Heart right ventricle (tissue), 16 donors: ENCODE data around the gene CDC7. TPM values are rescaled to one million over a fixed set of nuclear protein-coding genes. Genes with fewer than 3 reads are reported as not detected.

Experiments used
- ATAC-seq, 8 donors: fragments of 200-7000 bp; cut with Tn5 transposase; one replicate each; pipeline ENCODE4 v1.9.1; 2020; ENCODE audit warnings: mild to moderate bottlenecking in 8 of 8, moderate library complexity in 8 of 8, moderate number of reproducible peaks in 1 of 8
- DNase-seq, 2 donors: peaks; one replicate each; pipeline ENCODE4 v3.0.0-alpha.2; 2020
- H3K27ac ChIP-seq, 10 donors: fragments of 200-600 bp; sonication (generic) in 2 of 10; one replicate each; pipeline versions ENCODE4 v1.5.0 to v1.8.0; 2020 to 2022; ENCODE audit warnings: mild to moderate bottlenecking in 3 of 10
- H3K27me3 ChIP-seq, 7 donors: fragments of 200-600 bp; one replicate each; pipeline ENCODE4 v1.8.0; 2021 to 2022; ENCODE audit warnings: mild to moderate bottlenecking in 2 of 7
- H3K36me3 ChIP-seq, 9 donors: fragments of 200-600 bp; sonication (generic) in 1 of 9; one replicate each; pipeline versions ENCODE4 v1.5.0 to v1.8.0; 2020 to 2022; ENCODE audit warnings: mild to moderate bottlenecking in 2 of 9
- H3K4me1 ChIP-seq, 9 donors: fragments of 200-600 bp; sonication (generic) in 1 of 9; one replicate each; pipeline versions ENCODE4 v1.5.0 to v1.8.0; 2020 to 2022; ENCODE audit warnings: mild to moderate bottlenecking in 4 of 9
- H3K4me3 ChIP-seq, 10 donors: fragments of 200-600 bp; sonication (generic) in 2 of 10; one replicate each; pipeline versions ENCODE4 v1.5.0 to v1.8.0; 2020 to 2022; ENCODE audit warnings: mild to moderate bottlenecking in 7 of 10, moderate library complexity in 2 of 10
- H3K9me3 ChIP-seq, 11 donors: fragments of 200-600 bp in 10 of 11; sonication (generic) in 2 of 11; one replicate each; pipeline versions ENCODE4 v1.5.0 to v1.8.0; 2013 to 2022; ENCODE audit warnings: mild to moderate bottlenecking in 2 of 11, control low read depth in 1 of 11, moderate library complexity in 1 of 11
- WGBS, 2 donors: extraction: QIAGEN DNeasy Blood & Tissue Kit; methylation state at CpG; one replicate each; pipeline ENCODE4 v1.1.7; 2013; ENCODE audit warnings: inconsistent platforms in 1 of 2; 5-methylcytosine and 5-hydroxymethylcytosine counted together
- intact Hi-C, 10 donors: fragments of 100-400 bp; cut with DNase I; formaldehyde crosslinking; loops; one replicate each; pipeline versions ENCODE4 v1.11.1 to v1.14.2; 2022
- polyA plus RNA-seq, 2 donors: library from polyadenylated mRNA; stranded (reverse); fragments of 200-250 nt; gene quantifications; one replicate each; pipeline ENCODE4 v1.2.3, GENCODE V29; 2013
- total RNA-seq, 10 donors: library from RNA; stranded (reverse); fragmentation: NEBNext Ultra II Directional in 3 of 10; extraction: Animal tissue kit (Norgen Biotek cat#: 25700) in 3 of 10; gene quantifications; one replicate each; pipeline versions ENCODE4 v1.2.1 to v1.2.4, GENCODE V29; 2021 to 2023
- TF ChIP-seq, protein P1 (sequence below), 9 donors: fragments of 200-600 bp; sonication (generic) in 2 of 9; IDR thresholded peaks; one replicate each; pipeline versions ENCODE4 v1.5.0 to v1.8.0; 2021 to 2022; ENCODE audit warnings: antibody characterized with exemption in 9 of 9, mild to moderate bottlenecking in 5 of 9, moderate library complexity in 1 of 9
- donor health status: Arrhythmogenic right ventricular cardiomyopathy.
- donor health status: ischemic (EF 13 %, LVEDD 7.1; RV severe dilation, severe dysfunction).
- donor health status: healthy with polysubstance abuse.
- donor health status: DM: no; HTN: yes; CAD: no.
- donor health status: DM: no; HTN: no; CAD: no.
- donor health status: ischemic (EF 25% LVEDD 6.9; RV normal size, moderate dysfunction).
- donor health status: ischemic (EF 25% LVEDD 5.7; RV mildly dilated, moderate dysfunction).
- donor health status: healthy.
- donor health status: DM: yes; HTN: yes; CAD: no.
- donor health status: Ischemic cardiomyopathy.
- donor health status: ischemic (EF 35%, LVEDD 5.7; RV mildly dilated, moderate dysfunction).
- donor health status: nonischemic (EF 11% LVEDD 7.7; RV severe dilation, severe dysfunction).
- donor health status: DM: yes; HTN: yes; CAD: no.
- donor health status: PGD.
- donor health status: ischemic (EF 29% LVEDD 5.4; RV normal size, mild dysfunction).
- donor health status: nonischemic (EF 23%, LVEDD 6.1; RV moderate dilation, normal function).

CDC7 gene
- total and polyA plus RNA-seq, 12 donors: 0.26 to 4.0 (median 0.79) TPM

GRCh38 chr1:91498498-91499245, 2.0 kb upstream of the CDC7 start:
- H3K27ac ChIP-seq: no peak overlapping the region
- H3K4me3 ChIP-seq: no peak overlapping the region
- H3K27me3 ChIP-seq: no peaks in the 10 kb centered on the region
- WGBS, 2 donors: 89 to 94% methylated on average over 6 of the region's 6 CpGs
- TF ChIP-seq, protein P1, sequence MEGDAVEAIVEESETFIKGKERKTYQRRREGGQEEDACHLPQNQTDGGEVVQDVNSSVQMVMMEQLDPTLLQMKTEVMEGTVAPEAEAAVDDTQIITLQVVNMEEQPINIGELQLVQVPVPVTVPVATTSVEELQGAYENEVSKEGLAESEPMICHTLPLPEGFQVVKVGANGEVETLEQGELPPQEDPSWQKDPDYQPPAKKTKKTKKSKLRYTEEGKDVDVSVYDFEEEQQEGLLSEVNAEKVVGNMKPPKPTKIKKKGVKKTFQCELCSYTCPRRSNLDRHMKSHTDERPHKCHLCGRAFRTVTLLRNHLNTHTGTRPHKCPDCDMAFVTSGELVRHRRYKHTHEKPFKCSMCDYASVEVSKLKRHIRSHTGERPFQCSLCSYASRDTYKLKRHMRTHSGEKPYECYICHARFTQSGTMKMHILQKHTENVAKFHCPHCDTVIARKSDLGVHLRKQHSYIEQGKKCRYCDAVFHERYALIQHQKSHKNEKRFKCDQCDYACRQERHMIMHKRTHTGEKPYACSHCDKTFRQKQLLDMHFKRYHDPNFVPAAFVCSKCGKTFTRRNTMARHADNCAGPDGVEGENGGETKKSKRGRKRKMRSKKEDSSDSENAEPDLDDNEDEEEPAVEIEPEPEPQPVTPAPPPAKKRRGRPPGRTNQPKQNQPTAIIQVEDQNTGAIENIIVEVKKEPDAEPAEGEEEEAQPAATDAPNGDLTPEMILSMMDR (IDR thresholded peaks at IDR 0.05): no peak
- H3K4me1 ChIP-seq: peaks cover 0 to 34% (median 15%) of the 10 kb centered on the region in 9 donors
- no peak for DNase-seq
- no peak for ATAC-seq
- H3K36me3 ChIP-seq: no peaks in the 10 kb centered on the region
- H3K9me3 ChIP-seq: no peaks in the 10 kb centered on the region
- intact Hi-C loops: no loop called here

- no peaks in the 10 kb centered on the region for H3K9me3 ChIP-seq
- H3K27ac ChIP-seq: no peak overlapping the region
- intact Hi-C loops: no loop called here
- DNase-seq (no peak), ATAC-seq (no peak)
- 97 to 98% methylated on average over 2 of the region's 2 CpGs for WGBS, 2 donors
- H3K36me3 ChIP-seq: no peaks in the 10 kb centered on the region
- no peak overlapping the region for H3K4me3 ChIP-seq
- no peaks in the 10 kb centered on the region for H3K27me3 ChIP-seq
- TF ChIP-seq, protein P1 (IDR thresholded peaks at IDR 0.05): no peak
- peaks cover 0 to 34% (median 15%) of the 10 kb centered on the region in 9 donors for H3K4me1 ChIP-seq
Measured at GRCh38 chr1:91499346-91499745, 1.3 kb upstream of the CDC7 start.

- H3K36me3 ChIP-seq: no peaks in the 10 kb centered on the region
- peaks cover 0 to 34% (median 15%) of the 10 kb centered on the region in 9 donors for H3K4me1 ChIP-seq
- H3K27me3 ChIP-seq: no peaks in the 10 kb centered on the region
- H3K4me3 ChIP-seq: peak overlapping the region; percentile 46 to 75 (median 64)
- H3K9me3 ChIP-seq: no peaks in the 10 kb centered on the region
- peak overlapping the region; percentile 9 to 92 (median 82) for H3K27ac ChIP-seq
- peak in 1 of 2 donors; percentile 5 for DNase-seq
- intact Hi-C loops: loop anchor here (5.0 to 10.0 kb wide), 7 partner anchors 55 to 795 kb away; partner anchors contain the start of genes HFM1 (in 4 of the 10), GLMN (in 3 of the 10) and RPAP2 (in 3 of the 10)
- 14 to 17% methylated on average over 14 of the region's 14 CpGs for WGBS, 2 donors
- ATAC-seq: peak in 1 of 8 donors; percentile 1
- TF ChIP-seq, protein P1 (IDR thresholded peaks at IDR 0.05): no peak
Measured at GRCh38 chr1:91499904-91500755, 521 bp upstream of the CDC7 start.

DNA sequence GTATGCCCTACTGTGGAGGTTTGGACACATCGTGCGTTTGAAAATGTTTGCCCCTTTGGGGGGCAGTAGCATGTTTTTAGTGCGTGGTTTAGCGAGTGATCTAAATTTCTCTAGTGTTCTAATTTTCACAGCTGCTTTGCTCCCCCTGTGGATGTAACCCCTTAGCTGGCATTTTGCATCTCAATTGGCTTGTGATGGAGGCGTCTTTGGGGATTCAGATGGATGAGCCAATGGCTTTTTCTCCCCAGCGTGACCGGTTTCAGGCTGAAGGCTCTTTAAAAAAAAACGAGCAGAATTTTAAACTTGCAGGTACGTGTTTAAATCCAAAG, 836 bp downstream of the CDC7 start:
- DNase-seq (no peak), ATAC-seq (no peak)
- 0 to 2% methylated on average over 9 of the region's 9 CpGs for WGBS, 2 donors
- peak overlapping the region; percentile 46 to 75 (median 64) for H3K4me3 ChIP-seq
- H3K4me1 ChIP-seq: peaks cover 0 to 38% (median 15%) of the 10 kb centered on the region in 9 donors
- no peaks in the 10 kb centered on the region for H3K36me3 ChIP-seq
- no peaks in the 10 kb centered on the region for H3K27me3 ChIP-seq
- intact Hi-C loops: loop anchor here (5.0 to 10.0 kb wide), 7 partner anchors 57 to 793 kb away; partner anchors contain the start of genes HFM1 (in 4 of the 10), GLMN (in 3 of the 10) and RPAP2 (in 3 of the 10)
- no peaks in the 10 kb centered on the region for H3K9me3 ChIP-seq
- peak overlapping the region in 9 of 10 donors; percentile 75 to 92 (median 83) for H3K27ac ChIP-seq
- TF ChIP-seq, protein P1 (IDR thresholded peaks at IDR 0.05): peak in 2 of 9 donors; percentile 2 to 7
